GM18861 (cell line): ENCODE data around the gene BSDC1.
A peak's percentile ranks its signal among the peaks of the same experiment; 100 is the strongest.
"Not testable (repeated sequence)": the region's sequence is repeated elsewhere in the genome, so short reads cannot be mapped to it uniquely, and the experiment has no call there.

Experiments
- ATAC-seq: cut with Tn5 transposase; IDR thresholded peaks from one replicate; pipeline ENCODE4 v1.9.1; 2021; ENCODE audit not compliant: unreplicated experiment

Gene BSDC1, protein sequence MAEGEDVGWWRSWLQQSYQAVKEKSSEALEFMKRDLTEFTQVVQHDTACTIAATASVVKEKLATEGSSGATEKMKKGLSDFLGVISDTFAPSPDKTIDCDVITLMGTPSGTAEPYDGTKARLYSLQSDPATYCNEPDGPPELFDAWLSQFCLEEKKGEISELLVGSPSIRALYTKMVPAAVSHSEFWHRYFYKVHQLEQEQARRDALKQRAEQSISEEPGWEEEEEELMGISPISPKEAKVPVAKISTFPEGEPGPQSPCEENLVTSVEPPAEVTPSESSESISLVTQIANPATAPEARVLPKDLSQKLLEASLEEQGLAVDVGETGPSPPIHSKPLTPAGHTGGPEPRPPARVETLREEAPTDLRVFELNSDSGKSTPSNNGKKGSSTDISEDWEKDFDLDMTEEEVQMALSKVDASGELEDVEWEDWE

GRCh38 chr1:32394141-32394889 is at the start of gene BSDC1:
Gene BSDC1 (minus strand): TSS chr1:32394441. CDS start chr1:32394414, 27 bp downstream.
- peak; percentile 92 for ATAC-seq

- ATAC-seq: not testable (repeated sequence)
Observed at GRCh38 chr1:32441467-32441866, 47.2 kb upstream of the BSDC1 start.

DNA sequence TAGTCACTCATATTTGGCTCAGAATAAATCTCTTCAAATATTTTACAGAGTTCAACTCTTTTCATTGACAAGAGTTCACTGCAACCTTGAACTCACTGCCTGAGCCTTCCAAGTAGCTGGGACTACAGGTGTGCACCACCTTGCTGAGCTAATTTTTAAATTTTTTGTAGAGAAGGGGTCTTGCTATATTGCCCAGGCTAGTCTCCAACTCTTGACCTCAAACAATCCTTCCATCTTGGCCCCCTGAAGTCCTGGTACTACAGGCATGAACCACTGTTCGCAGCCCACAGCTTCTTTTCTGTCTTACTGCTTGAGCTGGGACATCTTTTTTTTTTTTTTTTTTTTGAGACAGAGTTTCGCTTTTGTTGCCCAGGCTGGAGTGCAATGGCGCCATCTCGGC is 44.5 kb upstream of the BSDC1 start:
- not testable (repeated sequence) for ATAC-seq

- no peak for ATAC-seq
Observed at GRCh38 chr1:32438136-32438535, 43.9 kb upstream of the BSDC1 start.

DNA sequence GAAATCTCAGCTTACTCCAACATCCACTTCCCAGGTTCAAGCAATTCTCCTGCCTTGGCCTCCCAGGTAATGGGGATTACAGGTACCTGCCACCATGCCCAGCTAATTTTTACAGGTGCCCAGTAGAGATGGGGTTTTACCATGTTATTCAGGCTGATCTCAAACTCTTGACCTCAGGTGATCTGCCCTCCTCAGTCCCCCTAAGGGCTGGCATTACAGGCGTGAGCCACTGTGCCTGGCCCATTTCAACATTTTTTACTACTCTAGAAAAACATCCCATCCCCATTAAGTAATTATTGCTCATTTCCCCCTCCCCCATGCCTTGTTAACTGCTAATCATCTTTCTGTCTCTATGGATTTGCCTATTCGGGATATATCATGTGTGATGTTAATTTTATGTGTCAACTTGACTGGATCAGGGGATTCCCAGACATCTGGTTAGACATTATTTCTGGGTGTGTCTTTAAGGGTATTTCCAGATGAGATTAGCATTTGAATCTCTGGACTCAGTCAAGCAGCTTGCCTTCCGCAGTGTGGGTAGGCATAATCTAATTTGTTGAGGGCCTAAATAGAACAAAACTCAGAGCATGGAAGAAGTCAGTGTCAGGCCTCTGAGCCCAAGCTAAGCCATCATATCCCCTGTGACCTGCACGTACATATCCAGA is 37.6 kb upstream of the BSDC1 start:
- ATAC-seq: no peak

GRCh38 chr1:32427264-32427963 is 33.2 kb upstream of the BSDC1 start:
- no peak for ATAC-seq

DNA sequence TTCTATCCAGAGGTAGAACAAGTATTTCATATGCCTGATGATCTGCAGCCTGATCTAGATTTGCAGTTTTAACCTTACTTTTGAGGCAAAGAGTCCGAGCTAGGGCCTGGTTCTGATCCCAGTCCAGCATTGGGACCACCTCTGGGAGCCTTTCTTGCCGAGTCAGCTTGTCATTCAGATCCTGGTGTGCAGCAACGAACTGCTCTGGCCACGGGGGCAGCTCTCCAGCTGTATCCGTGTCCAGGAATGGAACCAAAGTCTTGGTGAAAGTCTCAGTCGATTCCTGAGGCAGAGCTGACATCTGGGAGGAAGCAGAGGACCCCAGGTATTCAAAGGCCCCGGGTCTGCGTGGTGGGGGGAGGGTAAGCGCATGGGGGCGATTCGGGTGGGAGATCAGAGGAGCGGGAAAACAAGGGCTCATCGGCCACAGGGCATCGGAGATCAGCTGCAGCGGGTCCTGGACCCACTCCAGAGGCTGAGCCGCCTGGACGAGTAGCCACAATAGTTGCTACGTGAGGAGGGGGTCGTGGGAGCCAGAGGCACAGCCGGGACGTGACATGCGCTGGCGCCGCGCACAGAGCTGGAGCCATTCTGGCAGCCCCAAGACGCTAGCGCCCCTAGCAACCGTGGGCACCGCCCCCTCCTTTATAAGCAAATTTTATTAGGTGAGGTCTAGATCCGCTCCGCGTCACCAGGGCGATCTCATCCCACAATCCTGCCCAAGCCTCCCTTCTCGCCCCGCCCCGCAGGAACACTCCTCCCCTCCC is 32.4 kb upstream of the BSDC1 start:
- no peak for ATAC-seq

- no peak for ATAC-seq
Observed at GRCh38 chr1:32421775-32422174, 27.5 kb upstream of the BSDC1 start.

DNA sequence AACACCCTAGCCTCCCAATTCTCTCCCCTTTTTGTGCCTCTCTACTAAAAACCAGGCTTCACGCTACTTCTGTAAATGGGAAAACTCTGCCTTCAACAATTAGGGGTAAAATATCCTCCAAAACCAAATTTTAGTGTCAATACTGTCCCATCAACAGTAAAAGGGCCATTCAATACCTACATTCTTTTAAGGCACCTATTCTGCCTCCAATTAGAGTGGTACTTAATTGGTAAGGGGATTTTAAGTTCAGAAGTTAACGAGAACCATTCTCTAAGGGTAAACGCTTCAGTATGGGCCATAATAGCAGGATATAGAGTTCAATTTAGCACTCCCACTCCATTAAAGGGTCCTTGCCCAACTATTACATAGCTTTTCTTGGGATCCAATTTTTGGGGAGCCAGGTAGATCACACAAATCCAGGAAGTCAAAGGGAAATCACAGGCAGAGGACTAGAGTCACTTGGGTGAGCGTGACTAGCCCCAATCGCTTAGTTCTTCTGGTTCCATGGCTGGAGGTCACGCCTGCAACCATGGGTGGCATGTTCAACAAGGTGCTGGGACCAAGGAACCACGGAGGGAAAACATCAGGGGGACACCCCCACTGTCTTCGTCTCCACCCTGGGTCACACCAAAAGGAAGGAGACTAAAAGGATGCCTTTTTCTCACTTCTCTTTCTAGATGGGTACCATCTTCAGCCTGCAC is 20.1 kb upstream of the BSDC1 start:
- no peak for ATAC-seq

GRCh38 chr1:32413507-32414185 is 19.4 kb upstream of the BSDC1 start:
- no peak for ATAC-seq

DNA sequence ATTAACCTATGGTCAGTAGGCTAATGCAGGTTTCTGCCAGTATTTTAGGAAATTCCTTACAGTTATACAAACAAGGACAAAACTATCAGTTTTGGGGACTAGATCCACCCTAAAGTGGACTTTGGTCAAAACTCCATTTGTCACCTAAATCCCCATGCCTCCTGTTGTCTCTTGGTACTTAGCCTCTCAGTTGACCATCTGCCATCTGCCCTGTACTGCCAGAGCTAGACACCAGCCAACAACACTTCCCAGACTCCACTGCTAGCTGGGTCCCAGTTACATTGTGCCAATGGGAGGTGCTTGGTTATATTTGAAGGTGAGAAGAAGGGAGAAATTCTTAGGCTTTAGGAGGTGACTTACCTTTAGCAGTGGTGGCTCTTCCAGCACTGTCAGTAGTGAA is 17.0 kb upstream of the BSDC1 start:
- no peak for ATAC-seq

DNA sequence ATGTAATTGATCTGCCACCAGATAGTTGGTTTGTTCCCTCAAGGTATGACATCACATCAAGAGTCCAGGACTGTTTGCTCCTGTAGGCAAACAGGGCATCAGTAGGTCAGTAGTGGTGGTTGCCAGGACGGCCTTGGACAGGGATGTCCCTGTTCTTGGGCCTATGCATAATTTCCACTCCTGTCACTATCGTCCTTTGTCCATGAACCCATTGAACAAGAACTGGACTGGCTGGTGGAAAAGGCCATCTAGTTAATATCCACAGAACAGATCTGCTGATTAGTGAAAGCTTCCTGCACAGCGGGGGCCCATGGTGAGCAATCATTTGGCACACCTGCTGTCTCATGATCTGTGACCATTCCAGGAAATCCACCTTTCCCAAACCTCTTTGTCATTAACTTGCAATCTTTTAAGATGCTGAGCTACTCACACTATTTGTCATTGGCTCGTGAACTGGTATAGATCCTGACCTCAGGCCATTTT is 12.4 kb upstream of the BSDC1 start:
- ATAC-seq: no peak

DNA sequence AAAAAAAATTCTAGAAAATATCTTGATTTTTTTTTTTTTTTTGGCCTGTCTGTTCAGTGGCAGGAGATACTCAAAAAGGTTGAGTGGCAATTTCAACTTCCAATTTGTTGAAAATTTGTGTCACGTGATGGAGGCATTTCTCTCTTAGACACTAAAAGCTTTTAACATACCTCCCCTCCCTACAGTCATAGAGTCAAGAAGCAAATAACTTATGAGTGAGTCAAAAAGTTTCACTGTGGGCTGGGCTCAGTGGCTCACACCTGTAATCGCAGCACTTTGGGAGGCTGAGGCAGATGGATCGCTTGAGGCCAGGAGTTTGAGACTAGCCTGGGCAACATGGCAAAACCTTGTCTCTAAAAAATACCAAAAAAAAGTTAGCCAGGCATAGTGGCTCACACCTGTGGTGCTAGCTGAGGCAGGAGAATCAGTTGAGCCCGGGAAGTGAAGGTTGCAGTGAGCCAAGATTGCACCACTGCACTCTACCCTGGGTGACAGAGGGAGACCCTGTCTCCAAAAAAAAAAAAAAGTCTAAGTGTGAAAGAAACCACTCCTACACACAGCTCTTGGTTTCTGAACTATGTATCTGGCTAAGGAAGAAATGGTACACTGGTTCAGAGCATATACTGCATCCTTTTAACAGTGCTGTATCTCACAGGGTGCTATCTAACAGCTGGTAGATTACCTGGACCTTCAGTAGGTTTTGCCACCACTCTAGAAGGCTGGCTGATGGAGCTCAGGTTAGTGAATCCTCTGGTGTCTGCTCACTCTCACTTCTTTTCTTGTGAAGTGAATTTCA is 11.6 kb upstream of the BSDC1 start:
- no peak for ATAC-seq

- ATAC-seq: no peak
Observed at GRCh38 chr1:32404946-32405345, 10.7 kb upstream of the BSDC1 start.

- ATAC-seq: no peak
Observed at GRCh38 chr1:32400876-32401631, 6.8 kb upstream of the BSDC1 start.

- ATAC-seq: no peak
Observed at GRCh38 chr1:32399843-32400242, 5.6 kb upstream of the BSDC1 start.

DNA sequence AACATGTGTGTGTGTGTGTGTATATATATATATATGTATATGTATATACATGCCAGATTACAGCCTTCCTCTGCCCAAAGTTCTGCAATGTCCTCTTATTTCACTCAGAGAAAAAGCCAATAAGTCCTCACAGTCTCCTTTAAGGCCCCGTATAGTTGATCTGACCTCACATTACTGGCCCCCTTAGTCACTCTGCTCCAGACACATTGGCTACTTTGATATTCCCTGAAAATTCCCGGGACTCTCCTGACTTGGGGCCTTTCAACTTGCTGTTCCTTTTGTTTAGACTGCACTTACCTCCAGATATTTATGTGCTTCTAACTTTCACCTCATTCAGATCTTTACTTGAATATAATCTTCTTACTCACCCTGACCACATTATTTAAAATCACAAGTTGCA is 4.2 kb upstream of the BSDC1 start:
- ATAC-seq: no peak
